GM06990 (cell line): ENCODE measurements around the gene LMAN1.

Source experiments
- DNase-seq: peaks from one replicate; pipeline ENCODE4 v3.0.0-alpha.2; 2011; ENCODE audit not compliant: insufficient read length; ENCODE audit errors: extremely low read depth
- H3K27me3 ChIP-seq: replicated peaks from 2 replicates; pipeline ENCODE4 v1.6.0; 2011; ENCODE audit warnings: low read length; ENCODE audit not compliant: control insufficient read depth, insufficient read depth
- H3K36me3 ChIP-seq: 2 replicates; pipeline ENCODE4 v1.5.1; 2011; ENCODE audit warnings: low read length; ENCODE audit not compliant: control insufficient read depth, insufficient read depth
- H3K4me3 ChIP-seq: replicated peaks from 2 replicates; pipeline ENCODE4 v1.5.1; 2011; ENCODE audit warnings: low read depth, mild to moderate bottlenecking, control low read depth, low read length
- TF ChIP-seq, protein P1 (sequence below): IDR thresholded peaks from 2 replicates; pipeline ENCODE4 v1.5.1; 2011; ENCODE audit warnings: low read length, control low read depth, mild to moderate bottlenecking, inconsistent platforms; ENCODE audit not compliant: insufficient read depth, poor library complexity, severe bottlenecking

Gene LMAN1

DNA sequence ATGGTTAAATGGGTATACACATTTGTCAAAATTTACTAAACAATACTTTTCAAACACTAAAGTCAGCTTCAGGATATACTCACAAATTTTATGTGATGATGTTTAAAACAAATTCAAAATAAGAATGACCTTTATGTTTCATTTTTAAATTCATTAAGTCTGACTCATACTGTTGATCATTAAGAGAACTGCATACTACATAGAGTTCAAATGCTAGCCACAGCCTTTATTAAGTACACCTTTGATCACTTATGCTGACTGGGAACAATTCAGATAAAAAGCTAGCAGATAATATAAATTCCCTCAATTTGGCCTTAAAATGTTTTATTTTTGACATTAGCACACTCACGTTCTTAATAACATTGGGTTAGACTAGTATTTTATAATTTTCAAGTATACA, 14.1 kb downstream of the LMAN1 start:
- TF ChIP-seq, protein P1, sequence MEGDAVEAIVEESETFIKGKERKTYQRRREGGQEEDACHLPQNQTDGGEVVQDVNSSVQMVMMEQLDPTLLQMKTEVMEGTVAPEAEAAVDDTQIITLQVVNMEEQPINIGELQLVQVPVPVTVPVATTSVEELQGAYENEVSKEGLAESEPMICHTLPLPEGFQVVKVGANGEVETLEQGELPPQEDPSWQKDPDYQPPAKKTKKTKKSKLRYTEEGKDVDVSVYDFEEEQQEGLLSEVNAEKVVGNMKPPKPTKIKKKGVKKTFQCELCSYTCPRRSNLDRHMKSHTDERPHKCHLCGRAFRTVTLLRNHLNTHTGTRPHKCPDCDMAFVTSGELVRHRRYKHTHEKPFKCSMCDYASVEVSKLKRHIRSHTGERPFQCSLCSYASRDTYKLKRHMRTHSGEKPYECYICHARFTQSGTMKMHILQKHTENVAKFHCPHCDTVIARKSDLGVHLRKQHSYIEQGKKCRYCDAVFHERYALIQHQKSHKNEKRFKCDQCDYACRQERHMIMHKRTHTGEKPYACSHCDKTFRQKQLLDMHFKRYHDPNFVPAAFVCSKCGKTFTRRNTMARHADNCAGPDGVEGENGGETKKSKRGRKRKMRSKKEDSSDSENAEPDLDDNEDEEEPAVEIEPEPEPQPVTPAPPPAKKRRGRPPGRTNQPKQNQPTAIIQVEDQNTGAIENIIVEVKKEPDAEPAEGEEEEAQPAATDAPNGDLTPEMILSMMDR: no peak
- Histone ChIP-seq H3K27me3 (no peaks in the 10 kb centered on the region), H3K4me3 (no peak overlapping the region), H3K36me3 (peaks cover 10% of the 10 kb centered on the region)
- no peak for DNase-seq

DNA sequence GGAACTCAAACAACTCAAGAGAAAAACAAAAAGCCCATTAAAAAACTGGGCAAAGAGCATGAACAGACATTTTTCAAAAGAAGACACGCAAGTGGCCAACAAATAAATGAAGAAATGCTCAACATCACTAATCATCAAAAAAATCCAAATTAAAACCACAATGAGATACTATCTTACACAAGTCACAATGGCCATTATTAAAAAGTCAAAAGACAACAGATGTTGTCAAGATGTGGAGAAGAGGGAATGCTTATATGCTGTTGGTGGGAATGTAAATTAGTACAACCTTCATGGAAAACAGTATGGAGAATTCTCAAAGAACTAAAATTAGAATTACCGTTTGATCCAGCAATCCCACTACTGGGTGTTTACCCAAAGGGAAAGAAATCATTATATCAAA, 15.1 kb downstream of the LMAN1 start:
- H3K36me3 ChIP-seq: peaks cover 14% of the 10 kb centered on the region
- TF ChIP-seq, protein P1: no peak
- no peak for DNase-seq
- H3K4me3 ChIP-seq: no peak overlapping the region
- no peaks in the 10 kb centered on the region for H3K27me3 ChIP-seq

GRCh38 chr18:59340817-59341216, 18.2 kb downstream of the LMAN1 start:
- DNase-seq: no peak
- TF ChIP-seq, protein P1: no peak
- no peaks in the 10 kb centered on the region for H3K27me3 ChIP-seq
- H3K36me3 ChIP-seq: peaks cover 15% of the 10 kb centered on the region
- no peak overlapping the region for H3K4me3 ChIP-seq

- peaks cover 11% of the 10 kb centered on the region for H3K36me3 ChIP-seq
- H3K27me3 ChIP-seq: no peaks in the 10 kb centered on the region
- H3K4me3 ChIP-seq: no peak overlapping the region
- no peak for DNase-seq
- TF ChIP-seq, protein P1: no peak
Observed at GRCh38 chr18:59340312-59340711, 18.8 kb downstream of the LMAN1 start.

DNA sequence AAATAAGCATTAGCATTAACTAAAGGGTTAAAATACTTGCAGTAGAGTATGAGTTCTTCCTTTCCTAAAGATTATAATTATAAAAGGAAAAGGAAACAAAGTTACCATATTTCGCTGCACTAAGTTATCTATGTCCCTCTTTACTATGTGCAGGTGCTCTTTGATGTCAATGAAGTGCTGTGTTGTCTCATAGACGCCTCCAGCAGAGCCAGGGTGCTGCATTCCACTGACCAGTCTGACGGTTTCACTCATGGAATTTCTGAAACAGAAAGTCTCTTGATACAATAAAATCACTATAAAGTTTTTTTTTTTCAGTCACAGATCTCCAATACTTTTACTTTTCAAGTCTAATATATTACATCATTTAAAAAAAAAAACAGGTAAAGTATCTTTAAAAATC, 26.1 kb downstream of the LMAN1 start:
- Histone ChIP-seq H3K27me3 (no peaks in the 10 kb centered on the region), H3K36me3 (peaks cover 5% of the 10 kb centered on the region), H3K4me3 (no peak overlapping the region)
- TF ChIP-seq, protein P1: no peak
- no peak for DNase-seq

DNA sequence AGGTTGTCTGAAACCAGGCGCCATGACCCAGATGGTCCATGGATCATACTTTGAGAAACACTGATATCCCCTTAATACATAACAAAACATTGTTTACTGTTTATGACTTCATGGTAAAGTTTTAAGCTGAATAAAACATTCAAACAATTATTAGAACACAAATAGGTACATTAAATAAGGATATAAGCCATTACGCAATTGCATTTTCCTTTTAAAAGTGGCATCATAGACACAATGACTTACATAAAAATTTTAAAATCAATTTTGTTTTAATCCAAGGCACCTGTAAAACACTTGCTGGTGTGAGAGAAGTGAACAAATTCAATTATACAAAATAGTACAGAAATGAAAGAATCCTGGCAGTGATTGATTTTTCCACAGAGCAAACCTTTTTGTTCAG, 30.4 kb downstream of the LMAN1 start:
- DNase-seq: no peak
- TF ChIP-seq, protein P1: no peak
- H3K27me3 ChIP-seq: no peaks in the 10 kb centered on the region
- peaks cover 7% of the 10 kb centered on the region for H3K36me3 ChIP-seq
- H3K4me3 ChIP-seq: no peak overlapping the region
